ENCODE data around the gene ZBTB7B. TPM values are rescaled to one million over a fixed set of nuclear protein-coding genes. Genes with fewer than 3 reads are reported as not detected.

The ZBTB7B gene
- total and polyA plus RNA-seq, 9 of the 15 experiments (the other 6 are each of a cell fraction or from before 2014, with no cell fraction given) = 0.04 to 46.5 (median 15.2) TPM

- FAIRE-seq = no peak
- POLR2A ChIA-PET = interaction anchor here (0.8 to 1.5 kb wide), 7 partner anchors 9 to 137 kb away, joined by 3 to 8 read pairs (median 3); no protein-coding TSS in a partner anchor
- peaks cover 53 to 78% of the 10 kb centered on the region in 2 experiments for H3K4me1 ChIP-seq (replicated peaks in 1 of 2; ENCODE audit: control insufficient read depth in 2 of 2, insufficient read depth in 2 of 2, low read length in 2 of 2)
- peak overlapping the region; percentile 99 for H3K9ac ChIP-seq (ENCODE audit: insufficient read depth in 1 of 2, low read depth in 2 of 2, low read length in 2 of 2)
- peak overlapping the region; percentile 97 for H3K4me3 ChIP-seq
- H3K9me1 ChIP-seq (ENCODE audit: control insufficient read depth, insufficient read depth, low read length) = no peaks in the 10 kb centered on the region
- in situ Hi-C loops (cut with MboI) = no loop called here
- peak; percentile 36 for ATAC-seq
- BruUV-seq (replicated peaks) = no TSS peak
- H3K9me3 ChIP-seq (replicated peaks; ENCODE audit: control insufficient read depth, insufficient read depth, low read depth, low read length) = no peaks in the 10 kb centered on the region
- peak overlapping the region; percentile 99 for H3K27ac ChIP-seq (ENCODE audit: extremely low read depth, low read depth, low read length)
- peak overlapping the region; percentile 99 for H3K4me2 ChIP-seq (ENCODE audit: insufficient read depth, low read length)
- intact Hi-C loops (cut with micrococcal nuclease) = loop anchor here (5.0 kb wide), 3 partner anchors 43 to 447 kb away; partner anchors contain the start of genes EFNA3 and UBE2Q1
- CTCF ChIA-PET (ENCODE audit: low intra/inter-chr PET ratio) = interaction anchor here (0.6 to 0.9 kb wide), 2 partner anchors 47 to 76 kb away, joined by 3 read pairs; no protein-coding TSS in a partner anchor
- peaks cover 3% of the 10 kb centered on the region; the same call in 1 of the 2 replicates for H4K20me1 ChIP-seq (replicated peaks; ENCODE audit: control insufficient read depth, insufficient read depth, low read length)
- peaks cover 37% of the 10 kb centered on the region; the same call in 2 of the 3 replicates for H3K36me3 ChIP-seq (ENCODE audit: control insufficient read depth, insufficient read depth, low read length)
- no peaks in the 10 kb centered on the region for H3K27me3 ChIP-seq (ENCODE audit: control insufficient read depth in 2 of 2, insufficient read depth in 2 of 2, low read length in 2 of 2)
- H3K79me2 ChIP-seq (ENCODE audit: control insufficient read depth, insufficient read depth, low read length) = peaks cover 70% of the 10 kb centered on the region
- 0% methylated on average over 11 of the region's 34 CpGs for WGBS (ENCODE audit: insufficient coverage, low coverage, missing lambda C conversion rate)
- peak overlapping the region; percentile 1; the same call in 1 of the 2 replicates for H2AFZ ChIP-seq (ENCODE audit: low read depth, low read length)
- peak; percentile 59 to 90 (median 68) for DNase-seq (ENCODE audit: extremely low read depth in 1 of 4, low spot score in 3 of 4)
- TF ChIP-seq ZBTB49 (CRISPR knock-in tag; IDR thresholded peaks at IDR 0.05; ENCODE audit: borderline replicate concordance) (no peak), POLR2G (IDR thresholded peaks at IDR 0.05; ENCODE audit: low read depth, low read length) (peak; percentile 38), CREM (IDR thresholded peaks at IDR 0.05; ENCODE audit: low read depth) (peak; percentile 26; the same call in 1 of the 2 replicates), NKRF (IDR thresholded peaks at IDR 0.05; ENCODE audit: borderline replicate concordance) (peak; percentile 24; the same call in 1 of the 2 replicates), ZNF311 (CRISPR knock-in tag; IDR thresholded peaks at IDR 0.05) (no peak), FOXP1 (CRISPR knock-in tag; IDR thresholded peaks at IDR 0.05) (no peak; the same call in 1 of the 2 replicates), NR2F6 (CRISPR knock-in tag; IDR thresholded peaks at IDR 0.05) (no peak), FOXP4 (CRISPR knock-in tag; IDR thresholded peaks at IDR 0.05; ENCODE audit: borderline replicate concordance) (no peak), ATF4 (CRISPR knock-in tag; IDR thresholded peaks at IDR 0.05) (no peak), ETV1 (tag; conservative IDR thresholded peaks at IDR 0.05; ENCODE audit: low read depth) (peak; percentile 84), NRF1 (conservative IDR thresholded peaks at IDR 0.05 in 1 of 2, IDR thresholded peaks at IDR 0.05 in 1 of 2) (no peak; a peak in 1 of 4 replicates), ZNF77 (CRISPR knock-in tag; IDR thresholded peaks at IDR 0.05) (no peak), U2AF2 (optimal IDR thresholded peaks at IDR 0.05; ENCODE audit: low read depth, low read length) (no peak), CBFA2T2 (conservative IDR thresholded peaks at IDR 0.05) (no peak)
Measured at GRCh38 chr1:155003766-155004351, 1.3 kb downstream of the ZBTB7B start.

Measured in K562 (cell line).